ENCODE results near the gene GPHN. TPM values are rescaled to one million over a fixed set of nuclear protein-coding genes. Genes with fewer than 3 reads are reported as not detected.

GPHN gene
- total RNA-seq, 2 donors from 2014 or later, result 24.1 to 25.7 TPM

DNA sequence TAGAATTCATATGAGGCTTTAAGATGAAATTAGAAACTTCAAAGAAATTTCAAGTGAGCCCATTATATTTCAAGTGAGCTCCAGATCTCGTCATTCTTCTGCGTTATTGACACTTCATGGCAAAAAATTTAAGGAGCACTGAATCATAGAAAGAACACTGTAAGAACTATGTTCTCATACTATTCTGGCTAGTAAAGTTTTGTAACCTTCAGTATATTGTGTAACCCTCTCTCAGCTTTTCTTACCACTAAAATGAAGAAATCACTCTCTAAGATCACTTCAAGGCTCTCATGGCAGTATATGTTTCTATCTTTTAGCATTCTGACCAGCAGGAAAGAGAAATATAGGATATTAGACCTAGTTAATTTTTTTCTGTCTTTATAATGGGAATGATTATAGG is 6.3 kb downstream of the GPHN start:
- intact Hi-C loops (cut with DNase I), result no loop called here
- TF ChIP-seq, protein P1, sequence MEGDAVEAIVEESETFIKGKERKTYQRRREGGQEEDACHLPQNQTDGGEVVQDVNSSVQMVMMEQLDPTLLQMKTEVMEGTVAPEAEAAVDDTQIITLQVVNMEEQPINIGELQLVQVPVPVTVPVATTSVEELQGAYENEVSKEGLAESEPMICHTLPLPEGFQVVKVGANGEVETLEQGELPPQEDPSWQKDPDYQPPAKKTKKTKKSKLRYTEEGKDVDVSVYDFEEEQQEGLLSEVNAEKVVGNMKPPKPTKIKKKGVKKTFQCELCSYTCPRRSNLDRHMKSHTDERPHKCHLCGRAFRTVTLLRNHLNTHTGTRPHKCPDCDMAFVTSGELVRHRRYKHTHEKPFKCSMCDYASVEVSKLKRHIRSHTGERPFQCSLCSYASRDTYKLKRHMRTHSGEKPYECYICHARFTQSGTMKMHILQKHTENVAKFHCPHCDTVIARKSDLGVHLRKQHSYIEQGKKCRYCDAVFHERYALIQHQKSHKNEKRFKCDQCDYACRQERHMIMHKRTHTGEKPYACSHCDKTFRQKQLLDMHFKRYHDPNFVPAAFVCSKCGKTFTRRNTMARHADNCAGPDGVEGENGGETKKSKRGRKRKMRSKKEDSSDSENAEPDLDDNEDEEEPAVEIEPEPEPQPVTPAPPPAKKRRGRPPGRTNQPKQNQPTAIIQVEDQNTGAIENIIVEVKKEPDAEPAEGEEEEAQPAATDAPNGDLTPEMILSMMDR (IDR thresholded peaks at IDR 0.05), result no peak
- TF ChIP-seq POLR2A (IDR thresholded peaks at IDR 0.05), result no peak
- WGBS, 2 donors, result 79 to 88% methylated on average over 2 of the region's 2 CpGs
- H3K27ac ChIP-seq, result no peak overlapping the region
- H3K4me3 ChIP-seq, result no peak overlapping the region
- ATAC-seq (no peak), DNase-seq (no peak)
- H3K9me3 ChIP-seq, result no peaks in the 10 kb centered on the region
- no peaks in the 10 kb centered on the region for H3K27me3 ChIP-seq
- H3K36me3 ChIP-seq (replicated peaks in 1 of 2; ENCODE audit: insufficient read depth in 1 of 2, low read depth in 2 of 2), result no peaks in the 10 kb centered on the region
- peaks cover 22% of the 10 kb centered on the region for H3K4me1 ChIP-seq

DNA sequence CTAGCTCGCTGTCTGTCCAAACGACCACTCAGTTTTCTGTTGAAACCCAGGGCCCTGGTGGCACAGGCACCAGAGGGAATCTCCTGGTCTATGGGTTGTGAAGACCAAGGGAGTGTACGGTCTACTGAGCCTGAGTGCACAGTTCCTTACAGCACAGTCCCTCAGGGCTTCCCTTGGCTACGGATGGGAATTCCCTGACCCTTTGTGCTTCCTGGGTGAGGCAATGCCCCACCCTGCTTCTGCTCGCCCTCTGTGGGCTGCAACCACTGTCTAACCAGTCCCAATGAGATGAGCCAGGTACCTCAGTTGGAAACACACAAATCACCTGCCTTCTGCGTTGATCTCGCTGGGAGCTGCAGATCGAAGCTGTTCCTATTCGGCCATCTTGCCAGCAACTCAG is 22.6 kb downstream of the GPHN start:
- Histone ChIP-seq H3K27me3 (no peaks in the 10 kb centered on the region), H3K9me3 (no peaks in the 10 kb centered on the region), H3K4me1 (no peaks in the 10 kb centered on the region), H3K27ac (no peak overlapping the region), H3K36me3 (replicated peaks in 1 of 2; ENCODE audit: insufficient read depth in 1 of 2, low read depth in 2 of 2) (no peaks in the 10 kb centered on the region), H3K4me3 (no peak overlapping the region)
- ATAC-seq, result no peak
- TF ChIP-seq, protein P1 (IDR thresholded peaks at IDR 0.05), result no peak
- no peak for TF ChIP-seq POLR2A (IDR thresholded peaks at IDR 0.05)
- intact Hi-C loops (cut with DNase I), result no loop called here
- 91 to 96% methylated on average over 9 of the region's 9 CpGs for WGBS, 2 donors
- no peak for DNase-seq

DNA sequence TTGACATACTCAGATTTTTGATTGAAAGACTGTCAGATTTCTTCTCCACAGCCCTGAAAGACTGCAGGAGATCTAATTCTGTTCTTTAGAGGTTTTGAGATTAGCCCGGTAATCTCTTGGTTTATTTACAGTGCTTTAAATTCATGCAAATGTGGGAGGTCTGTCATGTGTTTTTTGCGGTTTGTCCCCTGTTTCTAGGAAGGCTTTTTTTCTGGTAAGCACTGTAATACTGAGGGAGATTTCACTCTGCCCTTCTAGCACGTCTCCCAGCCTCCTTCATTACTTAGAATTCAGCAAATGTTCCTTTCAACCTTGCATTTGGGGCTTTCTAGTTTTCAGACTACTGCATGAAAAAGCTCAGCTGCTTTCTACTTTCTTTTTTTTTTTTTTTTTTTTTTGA is 31.1 kb downstream of the GPHN start:
- no peak for ATAC-seq
- no peak for DNase-seq
- Histone ChIP-seq H3K4me3 (no peak overlapping the region), H3K36me3 (replicated peaks in 1 of 2; ENCODE audit: insufficient read depth in 1 of 2, low read depth in 2 of 2) (no peaks in the 10 kb centered on the region), H3K27me3 (no peaks in the 10 kb centered on the region), H3K4me1 (peaks cover 10% of the 10 kb centered on the region), H3K9me3 (no peaks in the 10 kb centered on the region), H3K27ac (no peak overlapping the region)
- intact Hi-C loops (cut with DNase I), result no loop called here
- 33 to 47% methylated on average over 3 of the region's 3 CpGs for WGBS, 2 donors
- TF ChIP-seq, protein P1 (IDR thresholded peaks at IDR 0.05), result no peak
- TF ChIP-seq POLR2A (IDR thresholded peaks at IDR 0.05), result no peak

DNA sequence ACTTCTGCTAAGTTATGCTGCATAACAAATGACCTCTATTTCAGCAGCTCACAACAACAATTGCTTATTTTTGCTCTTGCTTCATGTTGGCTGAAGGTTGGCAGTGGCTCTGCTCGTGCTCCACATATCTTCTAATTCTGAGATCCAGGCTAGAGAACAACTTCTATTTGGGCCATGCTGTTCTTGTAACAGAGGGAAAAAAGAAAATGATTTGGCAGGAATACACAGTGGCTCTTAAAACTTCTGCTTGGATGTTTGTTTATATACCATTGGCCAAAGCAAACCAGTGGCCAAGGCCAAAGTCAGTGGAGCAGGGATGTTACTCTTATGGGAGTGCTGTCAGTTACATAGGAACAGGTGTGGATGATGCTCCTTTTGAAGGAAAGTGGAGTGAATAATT is 32.1 kb downstream of the GPHN start:
- Histone ChIP-seq H3K4me3 (no peak overlapping the region), H3K27me3 (no peaks in the 10 kb centered on the region), H3K9me3 (no peaks in the 10 kb centered on the region), H3K4me1 (peaks cover 10% of the 10 kb centered on the region), H3K36me3 (replicated peaks in 1 of 2; ENCODE audit: insufficient read depth in 1 of 2, low read depth in 2 of 2) (no peaks in the 10 kb centered on the region), H3K27ac (no peak overlapping the region)
- intact Hi-C loops (cut with DNase I), result no loop called here
- no peak for DNase-seq
- TF ChIP-seq, protein P1 (IDR thresholded peaks at IDR 0.05), result no peak
- TF ChIP-seq POLR2A (IDR thresholded peaks at IDR 0.05), result no peak
- WGBS, 2 donors, result 88 to 90% methylated on average over 1 of the region's 1 CpG
- ATAC-seq, result no peak

DNA sequence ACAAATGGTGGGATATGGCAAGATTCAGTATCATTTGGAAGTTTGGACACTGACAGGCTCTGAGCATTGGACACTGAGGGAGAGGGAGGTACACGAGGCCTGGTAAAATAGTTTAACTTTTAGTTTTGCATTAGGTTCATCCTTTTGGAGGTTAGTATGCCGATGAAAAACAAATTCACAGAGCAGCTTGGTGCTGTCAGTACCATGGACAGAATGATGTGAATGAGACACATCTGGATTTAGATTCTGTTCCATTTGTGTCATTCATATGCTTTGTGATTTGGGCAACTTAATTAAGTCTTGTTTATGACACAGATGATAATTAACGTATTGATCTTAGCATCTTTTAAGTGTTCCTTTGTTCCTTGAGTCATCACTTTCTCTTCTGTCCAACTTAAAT is 33.7 kb downstream of the GPHN start:
- TF ChIP-seq, protein P1 (IDR thresholded peaks at IDR 0.05), result no peak
- no peak for TF ChIP-seq POLR2A (IDR thresholded peaks at IDR 0.05)
- 92 to 96% methylated on average over 3 of the region's 3 CpGs for WGBS, 2 donors
- ATAC-seq (no peak), DNase-seq (no peak)
- H3K27ac ChIP-seq, result no peak overlapping the region
- no peaks in the 10 kb centered on the region for H3K36me3 ChIP-seq (replicated peaks in 1 of 2; ENCODE audit: insufficient read depth in 1 of 2, low read depth in 2 of 2)
- no peaks in the 10 kb centered on the region for H3K9me3 ChIP-seq
- H3K27me3 ChIP-seq, result no peaks in the 10 kb centered on the region
- no peak overlapping the region for H3K4me3 ChIP-seq
- peaks cover 10% of the 10 kb centered on the region for H3K4me1 ChIP-seq
- intact Hi-C loops (cut with DNase I), result no loop called here
